GM12801 (cell line): ENCODE measurements around the gene DVL1.

Source experiments
- CTCF ChIP-seq: IDR thresholded peaks from one replicate; pipeline ENCODE4 v1.5.1; 2011; ENCODE audit warnings: control low read depth; ENCODE audit not compliant: insufficient read length; ENCODE audit errors: extremely low read depth

DVL1 gene

GRCh38 chr1:1318777-1319645 lies 30.2 kb downstream of the DVL1 start:
- no peak for TF ChIP-seq CTCF

- no peak for TF ChIP-seq CTCF
Observed at GRCh38 chr1:1318131-1318652, 31.0 kb downstream of the DVL1 start.

GRCh38 chr1:1317420-1317819 lies 31.8 kb downstream of the DVL1 start:
- TF ChIP-seq CTCF, result no peak

- TF ChIP-seq CTCF, result no peak
Observed at GRCh38 chr1:1315435-1315954, 33.7 kb downstream of the DVL1 start.

GRCh38 chr1:1314678-1315335 lies 34.4 kb downstream of the DVL1 start:
- no peak for TF ChIP-seq CTCF

- no peak for TF ChIP-seq CTCF
Observed at GRCh38 chr1:1314237-1314586, 35.0 kb downstream of the DVL1 start.

GRCh38 chr1:1313500-1314236 lies 35.5 kb downstream of the DVL1 start:
- no peak for TF ChIP-seq CTCF
